ENCODE results near the gene ZFYVE28. TPM values are rescaled to one million over a fixed set of nuclear protein-coding genes. Genes with fewer than 3 reads are reported as not detected.

Gene ZFYVE28
- total RNA-seq, 1 donor from 2014 or later, result 3.6 TPM

DNA sequence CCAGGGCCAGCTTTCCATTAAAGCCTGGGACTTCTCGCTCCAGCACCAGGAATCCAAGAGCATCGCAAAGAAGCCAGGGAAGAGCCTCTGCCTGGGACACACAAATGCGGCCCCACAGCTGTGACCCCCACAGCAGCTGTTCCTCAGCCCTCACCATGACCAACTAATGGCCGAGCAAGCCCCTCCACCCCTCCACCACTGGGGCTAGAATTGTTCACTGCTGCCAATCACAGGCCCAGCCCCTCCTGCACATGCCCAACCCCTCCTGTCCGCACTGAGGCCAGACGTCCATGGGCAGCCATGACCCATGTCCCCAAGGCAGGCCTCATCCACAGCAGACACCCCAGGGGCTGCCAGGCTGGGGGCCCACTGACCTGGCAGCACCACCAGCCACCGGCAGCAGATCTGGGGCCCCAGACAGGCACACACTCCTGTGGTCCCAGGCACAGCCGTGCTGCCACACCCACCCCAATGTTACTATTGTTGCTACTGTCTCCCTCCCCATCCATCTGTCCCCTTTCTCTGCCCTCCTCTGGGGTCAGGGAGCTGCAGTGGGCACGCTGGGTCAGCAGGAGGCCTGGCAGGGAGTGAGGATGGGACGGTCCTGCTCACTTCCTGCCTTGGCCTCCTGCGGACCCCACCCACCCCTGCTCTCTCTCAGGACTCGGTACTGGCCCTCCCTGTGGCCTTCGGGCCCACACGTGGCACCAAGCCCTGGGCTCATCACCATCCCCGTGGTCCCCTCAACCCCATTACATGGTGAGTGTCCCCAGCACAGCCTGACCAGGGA, 56.0 kb downstream of the ZFYVE28 start:
- Mint-ChIP-seq H3K9me3 (no peaks in the 10 kb centered on the region), H3K4me3 (no peak overlapping the region), H3K27ac (no peak overlapping the region), H3K4me1 (ENCODE audit: unreplicated experiment) (peaks cover 4% of the 10 kb centered on the region), H3K36me3 (no peaks in the 10 kb centered on the region), H3K27me3 (no peaks in the 10 kb centered on the region)
- no peak for DNase-seq (ENCODE audit: extremely low spot score, unreplicated experiment)
- TF ChIP-seq, protein P1, sequence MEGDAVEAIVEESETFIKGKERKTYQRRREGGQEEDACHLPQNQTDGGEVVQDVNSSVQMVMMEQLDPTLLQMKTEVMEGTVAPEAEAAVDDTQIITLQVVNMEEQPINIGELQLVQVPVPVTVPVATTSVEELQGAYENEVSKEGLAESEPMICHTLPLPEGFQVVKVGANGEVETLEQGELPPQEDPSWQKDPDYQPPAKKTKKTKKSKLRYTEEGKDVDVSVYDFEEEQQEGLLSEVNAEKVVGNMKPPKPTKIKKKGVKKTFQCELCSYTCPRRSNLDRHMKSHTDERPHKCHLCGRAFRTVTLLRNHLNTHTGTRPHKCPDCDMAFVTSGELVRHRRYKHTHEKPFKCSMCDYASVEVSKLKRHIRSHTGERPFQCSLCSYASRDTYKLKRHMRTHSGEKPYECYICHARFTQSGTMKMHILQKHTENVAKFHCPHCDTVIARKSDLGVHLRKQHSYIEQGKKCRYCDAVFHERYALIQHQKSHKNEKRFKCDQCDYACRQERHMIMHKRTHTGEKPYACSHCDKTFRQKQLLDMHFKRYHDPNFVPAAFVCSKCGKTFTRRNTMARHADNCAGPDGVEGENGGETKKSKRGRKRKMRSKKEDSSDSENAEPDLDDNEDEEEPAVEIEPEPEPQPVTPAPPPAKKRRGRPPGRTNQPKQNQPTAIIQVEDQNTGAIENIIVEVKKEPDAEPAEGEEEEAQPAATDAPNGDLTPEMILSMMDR (conservative IDR thresholded peaks at IDR 0.05), result no peak

DNA sequence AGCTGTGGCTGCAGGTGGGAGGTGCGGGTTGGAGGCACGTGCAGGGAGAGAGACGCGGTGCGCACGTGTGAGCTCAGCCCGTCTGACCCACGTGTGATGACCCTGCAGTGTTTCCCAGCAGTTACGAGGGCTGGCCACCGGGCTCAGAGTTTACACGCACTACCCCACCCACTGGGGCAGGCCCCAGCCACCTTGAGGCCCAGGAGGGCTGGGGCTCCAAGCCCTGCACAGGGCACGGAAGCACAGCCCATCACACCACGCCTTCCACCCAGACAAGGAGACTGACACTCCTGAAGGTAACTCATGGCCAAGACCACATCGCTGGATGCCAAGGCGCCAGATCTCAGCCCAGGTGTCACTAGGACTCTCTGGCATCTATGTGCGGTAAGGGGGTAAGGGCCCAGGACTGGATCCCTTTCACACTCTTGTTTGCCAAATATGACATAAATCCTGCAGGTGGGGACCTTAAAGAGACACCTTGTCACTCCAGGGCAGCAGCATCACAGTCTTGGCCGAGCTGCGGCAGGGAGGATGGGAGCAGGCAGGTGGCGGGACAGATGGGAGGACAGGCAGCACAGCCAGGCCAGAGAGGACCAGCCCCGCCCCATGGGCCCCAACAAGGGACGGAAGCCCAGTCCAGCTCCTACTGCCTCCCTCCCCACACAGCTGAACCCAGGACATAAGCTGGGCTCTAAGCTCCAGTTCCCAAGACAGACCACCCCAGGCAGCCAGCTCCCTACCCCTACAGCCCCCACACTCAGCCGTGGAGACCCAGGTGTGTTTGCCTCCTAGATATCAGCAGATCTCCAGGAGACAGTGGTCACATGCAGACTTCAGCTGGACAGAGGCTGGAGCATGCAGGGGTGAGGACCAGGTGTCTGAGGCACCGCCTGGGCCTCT, 56.8 kb downstream of the ZFYVE28 start:
- H3K27me3 Mint-ChIP-seq, result no peaks in the 10 kb centered on the region

DNA sequence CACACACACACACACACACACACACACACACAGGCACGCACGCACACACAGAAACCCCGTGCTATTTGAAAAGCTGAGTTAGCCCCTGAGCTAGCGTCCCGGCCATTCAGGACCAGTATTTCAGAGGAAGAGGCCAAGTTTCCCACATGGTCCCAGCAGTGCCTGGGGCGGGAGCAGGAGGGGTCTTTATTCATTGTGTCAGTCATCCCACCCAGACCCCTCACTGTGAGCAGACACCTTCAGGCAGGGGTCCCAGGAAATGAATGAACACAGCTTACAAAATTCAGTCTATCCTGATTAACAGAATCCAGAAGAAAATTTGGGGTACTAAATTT, 58.1 kb downstream of the ZFYVE28 start:
- H3K27ac Mint-ChIP-seq, result no peak overlapping the region
- H3K4me1 Mint-ChIP-seq (ENCODE audit: unreplicated experiment), result no peaks in the 10 kb centered on the region
- no peak for DNase-seq (ENCODE audit: extremely low spot score, unreplicated experiment)
- no peaks in the 10 kb centered on the region for H3K27me3 Mint-ChIP-seq
- H3K9me3 Mint-ChIP-seq, result no peaks in the 10 kb centered on the region
- TF ChIP-seq, protein P1 (conservative IDR thresholded peaks at IDR 0.05), result no peak
- H3K36me3 Mint-ChIP-seq, result no peaks in the 10 kb centered on the region
- H3K4me3 Mint-ChIP-seq, result no peak overlapping the region

More for the DNA sequence above, 56.8 kb downstream of the ZFYVE28 start:
- no peak overlapping the region for H3K4me3 Mint-ChIP-seq
- no peaks in the 10 kb centered on the region for H3K4me1 Mint-ChIP-seq (ENCODE audit: unreplicated experiment)
- H3K27ac Mint-ChIP-seq, result no peak overlapping the region
- H3K9me3 Mint-ChIP-seq, result no peaks in the 10 kb centered on the region
- TF ChIP-seq, protein P1 (conservative IDR thresholded peaks at IDR 0.05), result no peak
- no peak for DNase-seq (ENCODE audit: extremely low spot score, unreplicated experiment)
- no peaks in the 10 kb centered on the region for H3K36me3 Mint-ChIP-seq

DNA sequence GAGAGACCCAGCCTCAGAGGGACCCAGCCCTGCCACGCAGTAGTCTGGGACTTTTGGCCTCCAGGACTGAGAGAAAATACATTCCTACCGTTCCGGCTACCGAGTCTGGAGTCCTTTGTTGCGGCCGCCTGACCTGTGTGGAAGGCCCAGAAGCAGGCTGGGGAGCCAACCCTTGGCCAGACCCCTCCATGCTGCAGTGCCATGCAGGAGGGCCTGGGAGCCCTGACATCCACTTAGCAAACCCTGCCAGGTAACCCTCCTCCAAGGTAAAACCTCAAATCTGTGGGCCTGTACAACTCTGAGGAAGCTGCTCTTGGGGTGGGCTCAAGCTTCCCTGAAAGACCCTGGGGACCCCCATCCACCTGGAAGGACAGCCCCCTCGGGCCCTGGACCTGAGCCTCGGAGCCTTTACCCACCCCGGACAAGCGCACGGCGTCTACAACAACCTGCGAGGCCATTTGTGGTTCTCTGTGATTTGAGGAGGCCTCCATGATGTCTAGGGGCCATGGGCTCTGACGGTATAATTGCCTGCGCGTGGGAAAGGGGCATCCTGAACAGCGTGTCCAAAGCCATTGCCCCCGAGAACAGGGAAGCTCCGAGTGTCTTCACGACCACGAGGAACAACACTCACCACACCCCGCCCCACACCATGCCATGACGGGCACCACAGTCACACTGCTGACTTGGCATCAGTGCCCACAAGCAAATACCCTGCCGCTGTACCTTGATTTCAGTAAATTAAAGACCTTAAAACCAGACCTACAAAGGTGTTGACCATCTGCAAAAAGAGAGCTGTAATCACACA, 58.7 kb downstream of the ZFYVE28 start:
- TF ChIP-seq, protein P1 (conservative IDR thresholded peaks at IDR 0.05), result no peak
- Mint-ChIP-seq H3K27me3 (no peaks in the 10 kb centered on the region), H3K9me3 (no peaks in the 10 kb centered on the region), H3K36me3 (no peaks in the 10 kb centered on the region), H3K4me1 (ENCODE audit: unreplicated experiment) (no peaks in the 10 kb centered on the region), H3K4me3 (no peak overlapping the region), H3K27ac (no peak overlapping the region)
- no peak for DNase-seq (ENCODE audit: extremely low spot score, unreplicated experiment)
